IPS-11a (cell line): ENCODE data around the gene RNF144A.

ENCODE experiments used
- H3K4me3 ChIP-seq: one replicate; pipeline ENCODE4 v1.5.1; 2013; ENCODE audit warnings: low read depth, low read length, control low read depth

RNF144A gene

DNA sequence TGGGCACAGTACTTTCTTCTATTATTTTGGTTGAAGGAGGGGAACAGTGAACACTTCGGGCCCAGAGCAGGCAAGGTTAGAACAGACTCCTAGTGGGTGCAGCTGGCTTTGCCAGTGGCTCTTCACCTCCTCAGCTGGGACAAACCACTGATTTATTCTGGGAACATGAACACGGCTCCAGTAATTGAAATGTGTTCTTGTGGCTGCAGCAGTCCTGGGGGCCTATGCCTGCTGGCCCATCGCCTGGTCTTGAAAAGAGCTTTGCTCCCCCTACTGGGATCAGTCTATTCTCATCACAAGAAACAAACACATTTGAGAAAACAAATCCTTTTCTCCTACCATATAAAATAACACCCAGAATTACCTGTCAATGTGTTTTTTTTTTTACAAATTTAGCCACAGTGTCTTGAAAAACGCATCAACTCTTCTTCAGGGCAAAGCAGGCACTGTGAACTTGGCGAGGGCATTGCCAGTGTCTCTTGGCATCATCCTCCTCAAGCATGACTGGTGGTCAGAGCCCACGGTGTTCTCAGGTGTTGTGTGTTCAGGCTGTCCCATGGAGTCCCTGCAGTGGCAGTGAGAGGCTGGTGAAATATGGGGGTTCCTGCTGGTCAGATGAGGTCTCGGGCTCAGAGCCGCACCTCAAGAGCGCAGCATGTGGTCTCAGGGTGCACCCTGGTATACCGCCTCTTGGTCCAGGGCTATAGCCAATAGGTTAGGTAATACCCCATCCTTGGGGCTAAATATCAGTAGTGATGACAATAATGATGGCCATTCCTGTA lies 51.3 kb downstream of the RNF144A start:
- H3K4me3 ChIP-seq, result no peak overlapping the region

DNA sequence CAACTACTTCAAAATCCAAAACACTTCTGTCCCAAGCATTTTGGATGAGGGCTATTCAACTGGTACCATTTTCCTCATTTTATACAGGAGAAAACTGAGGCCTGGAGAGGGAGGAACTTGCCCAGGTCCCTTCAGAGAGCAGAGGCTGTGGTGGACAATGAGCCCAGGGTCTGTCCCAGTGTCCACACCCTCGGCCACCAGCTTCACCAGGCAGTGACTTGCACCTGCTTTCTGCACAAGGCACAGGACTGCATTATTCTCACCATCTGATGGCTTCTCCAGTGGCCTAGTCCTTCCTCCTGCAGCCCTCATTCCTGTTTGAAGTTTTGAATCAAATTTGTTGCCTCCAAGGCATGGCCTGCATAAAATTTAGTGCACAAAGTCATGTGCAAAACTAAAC lies 53.3 kb downstream of the RNF144A start:
- H3K4me3 ChIP-seq, result no peak overlapping the region

DNA sequence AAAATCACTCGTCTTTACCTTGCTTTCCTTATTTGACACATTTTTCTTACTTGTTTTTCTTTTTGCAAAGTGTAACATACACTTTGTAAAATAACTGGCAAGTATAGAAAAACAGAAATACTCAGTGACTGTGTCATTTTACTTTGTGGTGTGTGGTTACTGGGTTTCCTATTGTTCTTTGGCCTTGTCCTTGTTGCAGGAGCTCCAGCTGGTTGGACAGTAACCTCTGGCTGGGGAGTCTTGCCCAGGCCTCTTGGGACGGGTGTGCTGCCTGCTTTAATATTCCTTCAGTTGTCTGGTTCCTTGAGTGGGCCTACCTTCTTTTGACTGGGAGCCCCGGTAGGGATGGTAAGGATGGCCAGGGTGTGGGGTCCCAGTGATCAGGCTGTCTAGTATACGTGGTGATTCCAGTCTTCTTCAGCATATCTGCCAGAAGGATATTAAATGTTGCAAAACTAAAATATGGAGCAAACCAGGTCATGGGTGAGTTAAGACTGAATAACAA lies 53.8 kb downstream of the RNF144A start:
- H3K4me3 ChIP-seq, result no peak overlapping the region

DNA sequence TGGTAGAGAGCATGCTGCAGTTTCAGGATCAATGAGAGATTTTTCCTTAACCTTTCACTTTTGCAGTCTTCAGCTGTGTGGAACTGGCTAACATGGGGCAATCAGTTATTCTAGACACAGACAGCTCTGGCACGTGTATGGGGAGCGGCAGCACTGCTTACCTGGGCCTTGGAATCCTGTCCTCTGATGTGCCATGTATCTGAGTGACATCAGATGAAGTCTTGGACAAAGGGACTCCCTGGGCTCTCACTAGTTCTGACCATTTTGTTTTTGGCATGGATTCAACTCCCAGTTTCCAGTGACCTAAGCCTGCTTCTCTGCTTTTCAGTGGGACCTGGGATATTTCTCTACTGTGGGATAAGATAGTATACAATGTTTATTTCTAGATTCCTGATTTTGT lies 54.3 kb downstream of the RNF144A start:
- H3K4me3 ChIP-seq, result no peak overlapping the region

DNA sequence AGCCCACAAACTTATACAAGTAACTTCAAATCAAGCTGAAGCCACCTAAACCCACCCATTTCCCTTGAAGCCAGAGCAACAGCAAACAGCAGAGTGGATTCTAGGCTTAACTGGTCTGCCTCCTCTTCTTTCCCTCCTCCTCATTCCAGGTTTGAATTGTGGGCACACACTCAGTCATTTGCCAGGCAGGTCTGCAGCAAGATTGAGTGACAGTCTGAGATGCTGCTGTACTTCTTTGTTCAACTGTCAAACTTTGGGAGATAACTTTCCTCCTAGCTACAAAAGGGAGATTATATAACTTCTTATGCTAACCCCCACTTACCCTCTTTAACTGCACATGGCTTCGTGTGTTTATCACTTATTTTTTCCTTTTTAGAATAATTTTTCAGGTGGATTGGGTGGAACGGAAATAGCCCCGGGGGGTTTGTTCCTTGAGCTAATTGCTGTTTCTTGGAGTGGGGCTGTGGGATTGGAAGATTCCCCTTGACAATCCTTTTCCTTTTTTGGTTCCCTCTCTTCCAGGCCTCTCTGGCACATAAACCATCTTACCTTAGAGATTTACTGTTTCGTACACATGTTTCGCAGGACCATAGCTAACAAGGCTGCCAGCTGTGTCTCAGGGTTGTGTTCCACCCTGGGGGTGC lies 55.0 kb downstream of the RNF144A start:
- no peak overlapping the region for H3K4me3 ChIP-seq

DNA sequence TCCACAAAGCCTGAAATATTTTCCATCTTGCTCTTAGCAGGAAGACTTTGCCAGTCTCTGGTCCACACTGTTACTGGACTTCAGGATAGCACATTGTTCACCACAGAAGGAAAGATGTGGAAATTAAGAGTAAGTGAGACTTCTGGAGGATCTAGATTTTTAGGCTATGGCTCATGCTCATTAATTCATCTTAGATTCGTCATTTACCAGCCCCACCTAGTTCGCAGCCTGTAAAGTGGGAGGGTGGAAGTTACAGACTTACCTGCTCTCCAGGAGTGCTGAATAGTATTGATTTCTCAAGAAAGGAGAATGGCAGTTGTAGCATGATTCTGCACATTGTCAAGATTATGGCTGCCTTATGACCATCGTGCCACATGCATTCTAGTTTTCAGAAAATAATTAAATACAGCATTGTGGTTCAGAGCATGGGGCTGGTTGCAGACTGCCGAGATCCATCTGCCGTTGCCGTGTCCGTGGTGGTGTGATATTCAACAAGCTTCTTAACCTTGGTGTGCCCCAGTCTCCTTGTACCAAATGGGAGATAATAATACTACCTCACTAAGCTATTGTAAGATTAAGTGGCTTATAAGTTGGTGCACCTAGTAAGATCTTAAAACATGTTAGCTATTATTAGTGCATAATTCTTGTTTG lies 56.8 kb downstream of the RNF144A start:
- no peak overlapping the region for H3K4me3 ChIP-seq

DNA sequence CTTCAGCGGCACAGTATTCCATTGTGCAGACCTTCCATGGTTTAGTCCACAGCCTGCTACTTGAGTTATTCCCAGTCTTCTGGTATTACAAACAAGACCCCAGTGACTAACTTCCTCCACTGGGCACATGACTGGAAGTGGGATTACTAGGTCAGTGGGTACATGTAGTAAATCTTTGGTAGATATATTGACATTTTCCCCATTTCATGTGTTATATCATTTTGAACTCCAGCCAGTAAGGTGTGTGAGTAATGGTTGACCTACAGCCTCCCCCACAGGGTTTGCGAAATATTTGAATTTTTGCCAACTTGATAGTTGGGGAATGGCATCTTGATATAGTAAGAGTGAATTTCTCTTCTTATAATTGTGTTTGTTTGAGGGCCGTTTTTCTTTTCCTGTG lies 58.8 kb downstream of the RNF144A start:
- no peak overlapping the region for H3K4me3 ChIP-seq

DNA sequence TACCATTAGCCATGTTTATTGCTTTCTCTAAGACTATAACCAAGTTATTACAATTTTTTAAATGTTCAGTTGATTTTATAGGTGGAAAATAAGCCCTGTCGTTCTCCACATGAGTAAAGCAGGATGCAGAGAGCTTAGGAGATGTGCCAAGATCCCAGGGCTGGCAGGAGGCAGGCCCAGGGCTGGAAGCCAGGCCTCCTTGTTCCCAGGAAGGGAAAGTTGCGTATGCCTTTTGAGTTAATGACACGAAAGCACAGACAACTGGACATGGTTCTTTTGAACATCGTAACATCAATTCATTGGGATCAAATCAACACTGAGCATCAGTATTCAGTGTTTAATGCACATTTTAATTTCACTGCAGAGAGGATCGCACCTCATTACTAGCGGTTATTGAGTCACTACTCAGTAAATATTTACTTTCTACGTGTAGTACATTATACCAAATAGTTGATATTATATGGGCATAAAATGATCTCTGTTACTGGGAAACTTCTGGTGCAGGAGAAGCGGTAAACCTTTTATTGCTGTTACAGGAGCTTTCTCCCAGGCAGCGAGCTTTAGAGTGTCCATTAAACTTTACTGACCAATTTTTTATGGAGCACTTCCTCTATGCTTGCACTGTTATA lies 60.0 kb downstream of the RNF144A start:
- no peak overlapping the region for H3K4me3 ChIP-seq

DNA sequence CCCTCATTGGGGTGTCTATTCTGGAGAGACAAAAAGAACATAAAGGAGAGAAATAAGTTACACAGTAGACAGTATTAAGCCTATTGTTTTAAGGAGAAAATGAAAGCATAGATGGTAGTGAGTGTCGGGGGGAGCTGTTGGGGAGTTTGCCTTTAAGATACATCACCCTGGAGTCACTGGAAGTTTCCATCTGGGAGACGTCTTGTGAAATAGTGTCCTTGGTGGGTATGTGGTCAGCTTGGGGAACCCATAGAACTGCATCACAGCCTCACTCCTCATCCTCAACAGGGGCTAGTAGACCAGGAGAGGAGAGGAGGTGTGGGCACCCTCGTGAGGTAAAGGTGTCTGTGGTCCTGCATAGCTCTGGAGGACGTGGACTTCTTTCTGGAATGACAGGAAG lies 60.6 kb downstream of the RNF144A start:
- no peak overlapping the region for H3K4me3 ChIP-seq

DNA sequence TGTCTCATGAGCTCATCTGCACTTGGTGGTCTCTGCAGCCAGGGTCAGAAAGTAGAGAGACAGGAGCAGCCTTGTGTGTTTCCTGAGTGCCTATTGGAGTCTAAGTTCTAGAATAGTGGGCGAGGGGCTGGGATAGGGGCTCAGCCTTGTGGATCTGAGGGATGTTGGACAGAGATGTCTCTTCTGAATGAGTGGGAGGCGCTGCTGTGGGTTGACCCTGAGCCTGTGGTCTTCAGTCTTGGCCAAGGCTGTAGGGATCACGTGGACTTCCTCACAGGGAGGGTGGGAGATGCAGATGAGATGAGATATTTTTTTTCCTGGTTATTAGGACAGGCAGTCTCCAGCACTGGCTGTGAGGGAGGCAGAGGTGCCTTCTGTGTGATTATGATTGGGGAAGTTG lies 61.8 kb downstream of the RNF144A start:
- H3K4me3 ChIP-seq, result no peak overlapping the region

DNA sequence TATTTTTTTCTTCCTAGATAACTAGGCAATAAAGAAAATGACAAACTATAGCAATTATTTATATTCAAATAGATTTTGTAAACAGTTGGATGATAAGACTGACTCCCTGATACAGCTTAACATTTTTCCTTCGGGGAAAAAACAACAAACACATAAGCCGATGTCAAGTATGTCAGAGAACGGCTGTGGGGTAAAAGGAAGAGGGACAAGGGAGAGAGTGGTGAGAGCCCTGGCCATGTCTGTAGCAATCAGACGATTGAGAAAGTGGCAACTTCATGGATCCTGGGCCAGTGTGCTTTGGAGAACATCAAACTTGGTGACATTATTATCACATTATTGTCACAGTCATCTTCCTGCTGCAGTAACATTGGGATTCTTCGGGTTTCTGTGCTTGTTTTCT lies 65.2 kb downstream of the RNF144A start:
- no peak overlapping the region for H3K4me3 ChIP-seq

DNA sequence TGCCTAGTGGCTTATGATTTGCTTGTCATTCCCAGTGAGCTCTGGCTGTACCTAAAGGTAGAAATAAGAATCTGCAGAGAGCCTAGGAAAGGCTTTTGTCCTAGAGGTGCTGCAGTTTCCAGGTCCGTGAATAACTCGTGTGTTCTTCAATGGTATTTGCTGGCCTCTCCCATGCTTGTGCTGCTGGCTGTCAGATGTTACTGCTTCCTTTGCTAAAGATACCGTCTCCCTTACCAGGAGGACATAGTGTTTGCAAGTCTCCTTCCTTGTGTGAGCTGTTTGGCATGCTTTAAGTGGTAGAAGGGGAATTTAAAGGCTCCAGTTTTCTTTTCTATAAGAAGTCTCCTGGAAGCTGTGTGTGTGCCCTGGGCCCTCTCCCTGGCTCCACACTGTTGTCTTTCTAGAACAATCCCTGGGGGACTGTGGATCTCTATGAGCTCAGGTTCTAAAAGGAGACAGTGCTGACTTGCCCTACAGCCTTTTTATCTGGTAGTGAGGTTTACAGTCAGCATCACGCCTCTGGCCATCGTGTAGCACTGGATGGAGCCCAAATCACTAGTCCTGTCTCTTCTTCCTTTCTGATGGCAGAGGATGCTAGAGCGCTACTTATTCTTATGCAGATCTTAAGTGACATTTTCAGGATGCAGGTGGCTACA lies 65.8 kb downstream of the RNF144A start:
- H3K4me3 ChIP-seq, result no peak overlapping the region

DNA sequence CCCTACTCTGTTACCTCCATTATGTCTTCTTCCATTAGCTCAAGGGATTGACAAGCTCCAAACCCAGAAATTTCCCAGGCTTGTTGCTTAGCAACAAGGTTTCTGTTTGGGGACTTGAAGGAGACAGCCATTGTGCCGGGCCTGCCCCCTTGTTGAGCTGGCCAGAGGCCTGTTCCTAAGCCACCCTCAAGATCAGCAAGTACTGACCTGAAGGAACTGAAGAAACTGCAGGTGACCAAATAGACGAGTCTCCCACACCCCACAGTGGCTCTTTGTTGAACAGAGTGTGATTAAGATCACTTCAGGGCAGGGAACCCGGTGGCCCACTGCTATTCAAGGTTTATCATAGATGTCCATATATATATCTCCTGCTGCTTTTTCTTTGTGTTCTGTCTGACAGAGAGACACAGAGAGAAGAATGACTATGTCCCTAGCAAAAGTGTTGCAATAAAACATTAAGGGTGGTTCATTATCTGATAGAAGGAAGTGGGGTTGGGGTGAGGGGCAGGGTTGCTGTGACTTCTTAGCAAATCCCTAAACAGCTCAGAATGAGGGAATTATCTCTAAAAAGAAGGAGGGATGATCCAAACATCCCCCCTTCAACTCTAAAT lies 69.2 kb downstream of the RNF144A start:
- no peak overlapping the region for H3K4me3 ChIP-seq

DNA sequence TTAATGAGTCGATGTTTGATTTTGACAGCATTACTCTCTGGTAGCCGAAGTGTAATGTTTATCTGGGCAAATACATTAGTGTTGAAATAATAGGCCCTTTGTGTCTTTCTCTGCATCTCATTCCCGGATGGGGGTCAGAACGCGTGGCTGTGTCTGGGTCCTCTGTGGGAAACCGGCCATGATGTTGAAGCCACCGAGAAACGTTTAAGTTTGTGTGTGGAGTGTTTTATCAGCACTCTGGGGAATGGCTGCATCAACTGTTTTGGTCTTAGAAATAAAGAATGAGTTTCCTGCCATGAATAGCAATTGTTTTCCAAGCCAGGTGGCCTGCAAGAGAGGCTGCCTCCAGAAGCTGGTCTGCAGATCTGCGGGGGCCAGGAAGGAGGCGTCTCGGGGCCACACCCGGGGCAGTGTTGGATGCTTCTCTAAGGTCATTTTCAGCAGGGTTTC lies 69.7 kb downstream of the RNF144A start:
- no peak overlapping the region for H3K4me3 ChIP-seq

DNA sequence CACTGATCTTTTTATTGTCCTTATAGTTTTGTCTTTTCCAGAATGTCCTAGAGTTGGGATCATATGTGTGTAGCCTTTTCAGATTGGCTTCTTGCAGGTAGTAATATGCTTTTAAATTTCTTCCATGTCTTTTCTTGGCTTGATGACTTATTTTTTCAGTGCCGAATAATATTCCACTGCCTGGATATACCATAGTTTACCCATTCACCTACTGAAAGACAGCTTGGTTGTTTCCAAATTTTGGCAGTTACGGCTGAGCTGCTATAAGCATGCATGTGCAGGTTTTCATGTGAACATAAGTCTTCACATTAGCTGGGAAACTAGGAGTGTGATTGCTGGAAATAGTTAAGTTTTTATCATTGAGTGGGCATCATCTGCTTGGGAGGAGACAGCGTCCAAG lies 73.7 kb downstream of the RNF144A start:
- no peak overlapping the region for H3K4me3 ChIP-seq

DNA sequence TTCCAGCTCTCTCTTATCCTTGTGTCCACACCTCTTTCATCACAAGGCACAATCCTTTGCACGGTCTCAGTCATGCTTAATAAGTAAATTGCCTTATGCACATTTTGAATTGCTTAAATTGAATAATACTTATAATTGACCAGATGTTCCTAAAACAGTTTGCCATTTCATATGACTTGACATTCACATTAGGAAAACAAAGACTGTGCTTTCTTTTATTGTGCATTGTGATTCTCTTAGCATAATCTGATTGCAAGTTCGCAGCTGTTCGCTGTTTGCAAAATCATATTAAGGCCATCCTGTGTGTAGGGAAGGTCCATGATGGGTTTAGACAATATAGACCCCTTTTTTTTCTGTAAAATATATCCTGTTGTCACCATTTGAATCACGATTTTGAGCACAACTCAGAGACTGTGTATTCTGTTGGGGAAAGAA lies 75.6 kb downstream of the RNF144A start:
- no peak overlapping the region for H3K4me3 ChIP-seq

DNA sequence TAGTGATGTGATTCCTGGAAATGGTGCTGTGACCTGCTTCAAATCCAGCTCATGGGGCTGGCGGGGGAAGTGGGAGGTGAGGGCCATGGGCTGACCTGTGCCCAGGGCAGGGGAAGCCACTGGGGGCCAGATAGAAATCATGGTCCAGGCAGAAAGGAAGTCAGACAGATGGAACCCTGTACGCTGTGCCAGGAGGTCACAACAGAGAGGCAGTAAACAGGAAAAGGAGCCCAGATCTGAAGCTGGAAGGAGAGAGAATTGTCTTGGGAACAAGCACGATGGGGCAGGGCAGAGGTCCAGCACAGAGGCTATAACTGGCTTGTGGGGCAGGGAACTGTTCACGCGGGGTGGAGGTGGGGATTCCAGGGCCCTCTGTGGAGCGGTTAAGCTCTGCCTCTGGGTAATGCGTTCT lies 76.0 kb downstream of the RNF144A start:
- no peak overlapping the region for H3K4me3 ChIP-seq

DNA sequence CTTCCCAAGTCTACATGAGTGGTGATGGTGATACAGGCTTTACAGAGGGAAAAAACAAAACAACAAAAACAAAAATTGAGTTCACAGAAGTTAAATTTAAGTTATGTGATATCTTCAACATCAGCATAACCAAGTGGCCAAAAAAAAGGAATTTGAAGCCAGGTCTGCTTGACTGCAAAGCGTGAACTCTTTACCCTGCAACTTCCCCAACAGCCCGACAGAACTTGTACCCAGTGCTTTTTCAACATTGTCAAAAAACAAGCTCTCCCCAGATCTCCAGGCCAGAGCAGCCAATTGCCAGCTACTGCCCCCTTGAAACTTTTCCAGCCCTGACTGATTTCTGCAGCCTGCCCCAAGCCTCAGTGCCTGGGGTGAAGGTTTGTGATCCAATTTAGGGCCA lies 76.7 kb downstream of the RNF144A start:
- no peak overlapping the region for H3K4me3 ChIP-seq

DNA sequence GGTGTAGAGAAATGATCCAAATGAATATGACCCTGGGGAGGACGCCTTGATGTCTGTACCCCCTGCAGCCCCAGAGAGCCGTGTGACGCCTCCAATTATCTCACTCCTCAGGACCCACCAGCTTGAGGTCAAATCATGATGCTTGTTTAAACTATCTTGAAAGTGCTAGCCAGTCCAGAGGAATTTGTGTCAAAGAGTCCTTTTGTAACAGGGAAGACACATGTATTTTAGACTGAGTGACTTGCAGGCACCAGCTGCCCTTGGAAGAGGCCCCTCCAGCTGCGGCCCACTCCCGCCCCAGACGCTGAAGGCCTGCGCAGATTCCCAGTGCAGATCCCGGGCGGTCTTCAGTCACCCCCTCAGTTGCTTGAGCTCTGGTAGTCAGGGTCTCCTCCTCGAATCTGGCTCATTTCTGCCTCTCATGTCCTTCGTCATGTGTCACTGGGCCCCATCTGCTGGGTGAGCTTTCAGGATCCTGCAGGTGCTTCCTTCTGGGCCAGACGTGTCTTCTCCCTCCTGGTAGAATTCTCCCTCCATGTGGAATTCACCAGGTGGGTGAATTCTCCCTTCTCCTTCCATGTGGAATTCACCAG lies 77.4 kb downstream of the RNF144A start:
- no peak overlapping the region for H3K4me3 ChIP-seq
